ENCODE data around the gene CTNNA3.
"Not testable (repeated sequence)": the region's sequence is repeated elsewhere in the genome, so short reads cannot be mapped to it uniquely, and the experiment has no call there.

The CTNNA3 gene

DNA sequence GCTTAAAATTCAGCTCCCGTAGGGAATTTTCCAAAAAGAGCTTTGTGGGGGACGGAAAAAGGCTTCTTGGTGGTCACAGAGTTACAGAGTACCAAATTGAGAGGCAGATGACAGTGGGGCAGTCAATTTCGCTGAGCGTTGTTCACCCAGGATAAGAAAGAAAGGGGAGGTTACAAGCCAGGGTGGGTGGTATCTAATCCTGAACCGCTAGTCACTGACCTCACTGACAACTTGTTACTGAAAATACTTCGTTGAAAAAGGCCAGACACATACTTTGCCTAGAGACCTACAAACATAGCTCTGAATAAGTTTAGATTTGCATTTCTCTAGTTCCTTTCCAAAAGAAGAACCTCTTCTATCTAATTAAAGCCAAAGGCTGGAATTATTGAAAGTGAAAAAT is at the start of gene CTNNA3:
Gene CTNNA3, minus strand, starts transcription at position 167 of the 400 bp plus-strand sequence.
- DNase-seq (ENCODE audit: low read depth in 2 of 2): no peak

DNA sequence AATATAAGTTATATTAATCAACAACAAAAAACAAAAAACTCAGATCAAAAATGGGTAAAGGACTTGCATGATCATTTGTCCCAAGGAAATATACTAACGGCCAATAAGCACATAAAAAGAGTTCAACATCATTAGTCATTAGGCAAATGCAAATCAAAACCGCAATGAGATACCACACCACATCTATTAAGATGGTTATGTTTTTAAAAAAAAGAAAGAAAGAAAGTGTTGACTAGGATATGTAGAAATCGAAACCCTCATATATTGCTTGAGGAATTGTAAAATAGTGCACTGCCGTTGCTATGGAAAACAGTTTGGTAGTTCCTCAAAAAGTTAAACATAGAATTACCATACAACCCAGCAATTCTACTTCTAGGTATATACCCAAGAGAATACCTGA is 39.4 kb upstream of the CTNNA3 start:
- DNase-seq (ENCODE audit: low read depth in 2 of 2): no peak

DNA sequence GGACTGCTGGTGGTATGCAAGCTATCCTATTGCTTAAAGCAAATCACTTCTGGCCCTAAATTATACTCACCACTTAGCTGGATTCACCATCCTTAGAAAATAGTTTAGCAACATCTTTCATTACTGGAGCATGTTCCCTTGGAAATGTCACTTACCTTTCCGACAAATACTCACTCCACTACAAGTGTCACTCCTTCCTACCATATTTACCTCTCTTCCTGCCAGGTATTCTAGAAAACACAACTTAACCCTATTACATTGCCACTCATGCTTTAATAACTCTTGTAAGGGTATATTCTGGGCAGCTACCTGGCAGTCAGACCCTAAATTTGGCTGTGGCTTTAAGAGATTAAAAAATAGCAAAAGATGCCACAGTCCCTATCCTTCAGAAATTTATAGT is 37.5 kb upstream of the CTNNA3 start:
- no peak for DNase-seq (ENCODE audit: low read depth in 2 of 2)

DNA sequence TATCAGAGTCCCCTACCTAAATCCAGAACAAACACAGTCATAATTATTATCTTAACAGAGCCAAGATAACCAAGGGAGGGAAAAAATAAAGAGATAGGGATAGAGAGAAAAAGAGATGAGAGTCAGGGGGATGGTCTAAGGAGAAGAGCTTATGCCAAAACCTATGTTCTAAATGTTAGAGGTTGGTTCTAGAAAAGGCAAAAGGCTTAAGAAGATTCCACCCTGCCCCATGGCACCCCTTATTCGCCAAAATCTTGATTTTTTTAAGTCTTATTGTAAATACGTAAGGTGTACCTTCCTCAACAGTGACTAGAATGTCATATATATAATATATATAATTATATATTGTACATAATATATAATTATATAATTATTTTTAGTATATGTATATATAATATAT is 29.6 kb upstream of the CTNNA3 start:
- no peak for DNase-seq (ENCODE audit: low read depth in 2 of 2)

DNA sequence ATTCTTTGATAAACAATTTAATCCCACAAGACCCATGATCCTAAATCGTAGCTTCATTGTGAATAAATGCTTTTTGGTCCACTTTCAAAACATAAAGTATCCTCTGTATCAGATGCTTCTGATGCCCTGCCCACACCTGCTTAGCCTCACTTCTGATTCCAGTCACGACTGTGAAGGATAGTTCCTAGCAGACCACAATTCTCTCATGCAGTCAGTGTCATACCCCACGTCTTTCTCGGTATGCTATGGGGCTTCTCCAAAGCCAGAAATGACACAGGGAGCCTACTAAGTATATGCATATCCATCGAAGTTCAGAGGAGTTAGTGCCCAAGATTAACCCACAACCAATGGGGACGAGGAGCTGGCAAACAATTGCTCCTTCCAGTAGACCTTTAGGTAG is 27.6 kb upstream of the CTNNA3 start:
- no peak for DNase-seq (ENCODE audit: low read depth in 2 of 2)

DNA sequence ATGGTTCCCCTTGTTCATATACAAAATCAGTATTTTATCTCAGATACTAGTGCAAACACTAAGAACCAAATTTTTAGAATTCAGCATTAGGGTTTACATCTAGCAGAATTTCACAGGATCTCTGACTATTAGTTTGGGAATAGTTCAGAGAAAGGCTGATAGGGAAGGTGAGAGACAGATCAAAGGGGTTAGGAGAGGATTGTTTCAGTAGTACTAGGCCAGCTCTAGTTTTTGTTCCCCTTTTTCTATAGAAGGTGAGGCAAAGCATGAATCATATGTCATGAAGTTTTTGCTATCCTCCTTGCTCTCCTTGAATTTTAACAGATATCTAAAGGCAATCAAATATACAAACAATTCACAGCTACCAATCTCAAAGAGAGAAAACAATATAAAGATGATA is 26.1 kb upstream of the CTNNA3 start:
- DNase-seq (ENCODE audit: low read depth in 2 of 2): no peak

DNA sequence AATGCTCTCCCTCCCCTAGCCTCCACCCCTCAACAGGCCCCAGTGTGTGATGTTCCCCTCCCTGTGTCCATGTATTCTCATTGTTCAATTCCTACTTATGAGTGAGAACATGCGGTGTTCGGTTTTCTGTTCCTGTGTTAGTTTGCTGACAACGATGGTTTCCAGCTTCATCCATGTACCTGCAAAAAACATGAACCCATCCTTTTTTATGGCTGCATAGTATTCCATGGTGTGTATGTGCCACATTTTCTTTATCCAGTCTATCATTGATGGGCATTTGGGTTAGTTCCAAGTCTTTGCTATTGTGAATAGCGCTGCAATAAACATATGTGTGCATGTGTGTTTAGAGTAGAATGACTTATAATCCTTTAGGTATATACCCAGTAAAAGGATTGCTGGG is 20.5 kb upstream of the CTNNA3 start:
- not testable (repeated sequence) for DNase-seq (ENCODE audit: low read depth in 2 of 2)

DNA sequence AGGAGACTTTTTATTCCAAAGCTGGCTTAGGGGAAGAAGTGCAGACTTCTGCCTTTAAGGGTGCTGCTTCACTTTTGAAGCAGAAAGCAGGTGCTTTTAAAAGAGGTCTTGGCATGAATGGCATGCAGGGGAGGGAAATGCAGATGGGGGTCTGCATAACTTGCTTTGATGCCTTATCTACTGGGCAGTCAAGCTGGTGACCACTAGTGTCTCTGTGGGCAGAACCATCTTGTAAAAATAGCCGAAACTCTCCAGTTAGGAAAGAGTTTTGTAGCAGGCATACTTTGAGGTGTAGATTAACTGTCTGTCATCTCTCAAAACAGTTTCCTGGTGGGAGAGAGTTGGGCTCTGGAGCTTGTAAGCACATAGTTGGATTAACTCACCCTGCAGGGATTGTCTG is 9.9 kb upstream of the CTNNA3 start:
- no peak for DNase-seq (ENCODE audit: low read depth in 2 of 2)

DNA sequence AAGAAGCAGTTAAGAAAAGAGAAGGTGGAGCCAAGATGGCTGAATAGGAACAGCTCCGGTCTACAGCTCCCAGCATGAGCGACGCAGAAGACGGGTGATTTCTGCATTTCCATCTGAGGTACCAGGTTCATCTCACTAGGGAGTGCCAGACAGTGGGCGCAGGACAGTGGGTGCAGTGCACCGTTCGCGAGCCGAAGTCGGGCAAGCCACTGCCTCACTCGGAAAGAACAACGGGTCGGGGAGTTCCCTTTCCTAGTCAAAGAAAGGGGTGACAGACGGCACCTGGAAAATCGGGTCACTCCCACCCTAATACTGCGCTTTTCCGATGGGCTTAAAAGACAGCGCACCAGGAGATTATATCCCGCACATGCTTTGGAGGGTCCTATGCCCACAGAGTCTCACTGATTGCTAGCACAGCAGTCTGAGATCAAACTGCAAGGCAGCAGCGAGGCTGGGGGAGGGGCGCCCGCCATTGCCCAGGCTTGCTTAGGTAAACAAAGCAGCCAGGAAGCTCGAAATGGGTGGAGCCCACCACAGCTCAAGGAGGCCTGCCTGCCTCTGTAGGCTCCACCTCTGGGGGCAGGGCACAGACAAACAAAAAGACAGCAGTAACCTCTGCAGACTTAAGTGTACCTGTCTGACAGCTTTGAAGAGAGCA is 3.7 kb upstream of the CTNNA3 start:
- DNase-seq (ENCODE audit: low read depth in 2 of 2): not testable (repeated sequence)

DNA sequence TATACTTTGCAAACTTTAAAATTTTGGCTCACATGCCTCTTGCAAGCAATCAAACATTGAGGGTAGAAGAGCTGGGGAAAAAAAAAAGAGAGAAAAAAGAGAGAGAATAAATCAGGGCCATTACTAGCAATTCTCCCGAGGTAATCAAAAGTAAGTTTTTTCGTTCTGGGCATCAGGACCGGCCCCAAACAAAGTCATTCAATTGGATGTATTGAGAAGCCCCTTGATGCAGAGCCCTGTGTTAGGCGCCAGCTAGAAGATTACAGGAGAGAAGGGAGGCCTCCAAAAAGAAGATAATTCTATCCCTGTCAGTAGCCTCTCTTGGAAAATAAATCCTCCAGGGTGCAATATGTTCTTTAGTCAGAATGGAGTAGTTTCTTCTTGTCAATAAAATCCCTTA is 2.2 kb upstream of the CTNNA3 start:
- no peak for DNase-seq (ENCODE audit: low read depth in 2 of 2)

DNA sequence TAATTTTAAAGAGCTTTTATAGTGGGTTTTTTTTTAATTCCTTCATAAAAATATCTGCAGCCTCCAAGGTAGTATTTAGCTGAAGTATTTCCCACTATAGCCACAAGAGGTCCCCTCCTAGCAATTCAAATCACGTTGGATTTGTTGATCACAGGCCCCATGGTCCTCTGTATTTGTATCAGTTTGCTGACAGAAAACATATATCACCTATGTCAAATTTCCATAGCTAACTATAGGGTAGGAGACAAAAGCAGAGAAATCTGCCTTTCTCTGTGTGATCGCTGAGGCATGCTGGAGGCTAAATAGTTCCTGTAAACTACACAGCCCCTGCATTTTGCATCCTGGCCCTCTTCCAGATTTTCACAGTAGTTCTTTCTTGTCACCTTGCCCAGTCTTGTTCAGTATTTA is 1.7 kb upstream of the CTNNA3 start:
- no peak for DNase-seq (ENCODE audit: low read depth in 2 of 2)

DNA sequence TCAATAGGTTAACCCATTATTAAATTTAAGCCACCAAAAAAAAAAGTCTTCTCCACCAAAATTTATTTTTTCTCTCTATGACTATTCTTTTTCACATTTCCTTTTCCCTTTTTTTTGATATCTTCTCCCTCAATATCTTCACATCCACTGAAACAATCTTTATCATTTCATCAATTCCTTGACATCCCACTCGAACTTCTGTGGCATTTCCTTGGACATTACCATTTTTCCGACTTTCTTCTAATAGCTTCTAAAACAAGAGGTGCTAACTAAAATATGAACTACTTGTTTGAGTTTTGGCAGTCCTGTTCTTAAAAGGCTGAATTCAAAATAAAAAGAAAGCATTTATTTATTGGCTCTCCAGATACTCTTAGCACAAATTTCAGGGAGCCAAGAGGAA is 684 bp upstream of the CTNNA3 start:
- DNase-seq (ENCODE audit: low read depth in 2 of 2): no peak

DNA sequence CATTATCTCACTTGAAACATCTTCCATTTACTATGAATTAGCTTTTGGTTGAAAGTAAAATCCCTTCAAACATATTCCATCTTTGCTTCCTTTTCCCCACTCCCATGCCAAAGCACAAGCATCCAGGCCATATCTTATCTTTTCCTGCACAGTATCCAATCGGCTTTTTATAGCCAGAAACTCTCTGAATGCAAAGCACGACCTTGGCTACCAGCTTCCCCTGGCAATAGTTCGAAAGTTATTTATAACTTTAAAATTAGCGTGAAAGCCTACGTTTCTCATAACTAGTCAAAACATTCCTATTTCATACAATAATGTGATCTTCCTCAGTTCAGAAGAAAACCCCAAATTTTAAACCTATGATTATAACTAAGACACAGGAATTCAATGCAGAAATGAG is 440 bp downstream of the CTNNA3 start:
- DNase-seq (ENCODE audit: low read depth in 2 of 2): no peak

DNA sequence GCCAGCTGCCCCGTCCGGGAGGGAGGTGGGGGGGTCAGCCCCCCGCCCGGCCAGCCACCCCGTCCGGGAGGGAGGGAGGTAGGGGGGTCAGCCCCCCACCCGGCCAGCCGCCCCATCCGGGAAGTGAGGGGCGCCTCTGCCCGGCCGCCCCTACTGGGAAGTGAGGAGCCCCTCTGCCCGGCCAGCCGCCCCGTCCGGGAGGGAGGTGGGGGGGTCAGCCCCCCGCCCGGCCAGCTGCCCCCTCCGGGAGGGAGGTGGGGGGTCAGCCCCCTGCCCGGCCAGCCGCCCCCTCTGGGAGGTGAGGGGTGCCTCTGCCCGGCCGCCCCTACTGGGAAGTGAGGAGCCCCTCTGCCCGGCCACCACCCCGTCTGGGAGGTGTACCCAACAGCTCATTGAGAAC is 4.1 kb downstream of the CTNNA3 start:
- DNase-seq (ENCODE audit: low read depth in 2 of 2): not testable (repeated sequence)

DNA sequence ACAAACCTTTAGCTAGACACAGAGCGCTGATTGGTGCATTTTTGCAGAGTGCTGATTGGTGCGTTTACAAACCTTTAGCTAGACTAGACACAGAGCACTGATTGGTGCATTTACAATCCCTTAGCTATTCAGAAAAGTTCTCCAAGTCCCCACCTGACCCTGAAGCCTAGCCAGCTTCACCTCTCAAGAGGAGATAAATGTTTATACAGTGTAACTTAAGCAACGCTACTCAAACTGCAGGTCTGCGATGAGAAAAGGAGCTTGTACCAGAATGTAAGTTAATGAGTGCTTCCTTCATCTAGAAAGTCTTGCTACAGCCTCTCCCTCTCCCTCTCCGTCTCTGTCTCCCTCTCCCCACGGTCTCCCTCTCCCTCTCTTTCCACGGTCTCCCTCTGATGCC is 5.5 kb downstream of the CTNNA3 start:
- DNase-seq (ENCODE audit: low read depth in 2 of 2): not testable (repeated sequence)

DNA sequence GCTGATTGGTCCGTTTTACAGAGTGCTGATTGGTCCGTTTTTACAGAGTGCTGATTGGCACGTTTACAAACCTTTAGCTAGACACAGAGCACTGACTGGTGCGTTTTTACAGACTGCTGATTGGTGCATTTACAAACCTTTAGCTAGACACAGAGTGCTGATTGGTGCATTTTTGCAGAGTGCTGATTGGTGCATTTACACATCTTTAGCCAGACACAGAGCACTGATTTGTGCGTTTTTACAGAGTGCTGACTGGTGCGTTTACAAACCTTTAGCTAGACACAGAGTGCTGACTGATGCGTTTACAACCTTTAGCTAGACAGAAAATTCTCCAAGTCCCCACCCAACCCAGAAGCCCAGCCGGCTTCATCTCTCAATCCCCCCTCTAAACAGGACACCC is 11.9 kb downstream of the CTNNA3 start:
- not testable (repeated sequence) for DNase-seq (ENCODE audit: low read depth in 2 of 2)

DNA sequence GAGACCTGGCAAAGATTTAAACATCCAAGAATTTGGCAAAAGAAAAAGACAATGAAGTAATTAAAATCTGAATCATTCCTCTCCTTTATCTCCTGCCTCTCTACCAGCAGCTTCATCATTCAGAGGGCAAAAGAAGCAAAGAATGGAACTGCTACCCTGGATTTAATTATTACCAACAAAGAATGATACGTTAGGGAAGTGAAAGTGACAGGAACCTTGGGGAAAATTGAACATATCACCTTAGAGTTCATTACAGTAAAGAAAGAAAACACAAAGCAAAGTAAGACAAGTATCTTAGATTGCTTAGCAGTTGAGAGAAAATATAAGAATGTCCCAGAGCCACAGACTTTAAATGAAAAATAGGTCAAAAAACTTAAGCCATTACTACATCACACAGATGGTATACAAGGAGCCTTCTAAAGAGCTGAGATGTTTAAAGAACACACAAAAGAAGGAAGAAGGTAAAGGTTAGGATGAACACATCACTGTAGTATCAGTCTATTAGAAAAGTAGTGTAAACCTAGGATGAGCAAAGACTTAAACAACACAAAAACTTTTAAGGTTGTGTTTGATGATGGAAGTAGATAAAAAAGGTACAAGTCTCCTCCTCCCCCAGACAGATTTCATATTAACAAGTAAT is 17.5 kb downstream of the CTNNA3 start:
- no peak for DNase-seq (ENCODE audit: low read depth in 2 of 2)

DNA sequence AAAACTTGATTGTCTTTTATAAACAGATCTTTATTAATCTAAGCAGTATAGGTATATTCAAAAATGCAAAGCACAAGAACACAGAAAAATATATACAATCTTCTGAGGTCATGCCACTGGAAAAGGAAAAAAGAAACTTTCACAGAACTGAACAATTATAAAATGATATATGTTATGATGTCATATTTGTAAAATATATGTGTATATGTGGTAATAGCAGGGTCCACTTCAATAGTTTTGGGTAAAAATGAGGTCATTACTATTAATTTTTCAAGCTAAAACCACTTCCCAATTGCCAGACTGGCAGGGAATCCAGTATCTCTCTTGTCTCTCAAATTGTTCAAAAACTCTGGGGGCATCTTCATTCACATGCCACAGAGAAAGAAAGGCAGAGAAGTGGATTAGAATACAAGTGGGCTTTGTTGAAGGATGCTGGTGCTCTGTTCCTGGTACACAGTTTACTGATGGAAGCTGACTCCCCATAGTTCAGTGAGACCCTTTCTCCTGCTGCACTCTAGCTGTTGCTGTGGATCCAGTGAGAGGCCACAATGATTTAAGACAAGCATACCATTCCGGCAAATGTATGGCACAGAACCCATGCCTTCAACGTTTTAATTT is 19.7 kb downstream of the CTNNA3 start:
- DNase-seq (ENCODE audit: low read depth in 2 of 2): no peak

DNA sequence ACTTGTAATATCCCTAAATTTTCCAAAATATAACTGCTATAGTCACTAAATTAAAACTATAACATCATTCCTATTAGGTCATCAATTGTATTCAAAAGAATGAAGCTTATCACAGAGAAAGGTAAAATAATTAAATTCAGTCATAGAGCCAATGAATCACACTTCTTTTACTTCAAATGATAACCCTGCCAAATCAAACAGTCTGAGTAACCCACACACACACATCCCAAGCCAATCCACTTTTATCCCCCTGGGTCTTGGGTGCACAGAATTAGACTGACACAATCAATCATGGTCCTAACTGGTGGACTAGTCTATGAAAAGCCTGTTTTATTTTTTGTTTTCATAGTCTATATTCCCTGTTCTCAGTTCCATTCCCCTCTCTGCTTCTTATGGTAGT is 25.6 kb downstream of the CTNNA3 start:
- DNase-seq (ENCODE audit: low read depth in 2 of 2): no peak

DNA sequence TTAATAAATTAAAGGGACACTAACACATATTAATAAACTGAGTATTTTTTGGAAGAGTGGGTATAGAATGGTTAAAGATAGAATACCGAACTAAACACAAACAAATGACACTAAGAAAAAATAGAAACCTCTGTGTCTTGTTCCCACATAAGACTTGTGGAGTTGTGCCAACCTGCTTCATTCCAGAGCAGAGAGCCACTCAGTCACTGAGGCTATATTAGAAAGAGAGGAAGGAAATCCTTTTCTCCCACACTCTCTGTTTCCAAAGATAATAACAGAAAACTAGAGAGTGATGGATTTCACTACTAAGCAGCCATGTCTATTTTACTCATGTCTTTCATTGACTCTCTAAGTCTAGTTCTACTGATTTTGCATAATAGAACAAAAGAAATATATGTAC is 26.0 kb downstream of the CTNNA3 start:
- DNase-seq (ENCODE audit: low read depth in 2 of 2): no peak

DNA sequence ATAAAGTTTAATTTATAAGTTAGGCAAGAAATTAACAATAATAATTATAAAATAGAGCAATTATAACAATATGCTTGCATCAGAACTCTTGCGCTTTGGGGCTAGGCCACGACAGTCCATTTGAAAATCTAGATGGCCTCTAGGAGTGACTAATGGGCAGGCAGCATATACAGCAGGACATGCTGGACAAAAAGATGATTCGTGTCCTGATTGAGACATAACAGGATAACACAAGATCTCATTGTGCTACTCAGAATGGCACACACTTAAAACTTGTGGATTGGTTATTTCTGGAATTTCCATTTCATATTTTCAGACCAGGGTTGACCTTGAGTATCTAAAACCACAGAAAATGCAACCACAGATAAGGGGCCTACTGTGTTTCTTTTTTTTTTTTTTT is 27.5 kb downstream of the CTNNA3 start:
- DNase-seq (ENCODE audit: low read depth in 2 of 2): no peak

DNA sequence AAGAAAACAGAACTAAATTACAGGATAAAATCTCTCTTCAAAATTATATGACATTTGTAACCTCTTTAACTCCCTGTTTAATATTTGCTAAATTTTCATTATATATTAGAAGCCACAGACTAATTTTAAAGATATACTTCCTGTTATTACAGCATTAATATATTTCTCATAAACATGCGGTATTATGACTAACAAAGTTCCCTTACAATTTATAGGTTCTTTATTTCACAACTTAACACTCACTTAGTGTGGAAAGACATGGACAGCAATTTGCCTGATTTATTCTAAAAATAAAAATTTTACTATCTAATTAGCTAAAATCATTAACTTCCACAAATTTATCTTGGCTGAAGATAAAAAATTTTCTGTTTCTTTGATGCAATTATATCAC is 29.0 kb downstream of the CTNNA3 start:
- no peak for DNase-seq (ENCODE audit: low read depth in 2 of 2)

DNA sequence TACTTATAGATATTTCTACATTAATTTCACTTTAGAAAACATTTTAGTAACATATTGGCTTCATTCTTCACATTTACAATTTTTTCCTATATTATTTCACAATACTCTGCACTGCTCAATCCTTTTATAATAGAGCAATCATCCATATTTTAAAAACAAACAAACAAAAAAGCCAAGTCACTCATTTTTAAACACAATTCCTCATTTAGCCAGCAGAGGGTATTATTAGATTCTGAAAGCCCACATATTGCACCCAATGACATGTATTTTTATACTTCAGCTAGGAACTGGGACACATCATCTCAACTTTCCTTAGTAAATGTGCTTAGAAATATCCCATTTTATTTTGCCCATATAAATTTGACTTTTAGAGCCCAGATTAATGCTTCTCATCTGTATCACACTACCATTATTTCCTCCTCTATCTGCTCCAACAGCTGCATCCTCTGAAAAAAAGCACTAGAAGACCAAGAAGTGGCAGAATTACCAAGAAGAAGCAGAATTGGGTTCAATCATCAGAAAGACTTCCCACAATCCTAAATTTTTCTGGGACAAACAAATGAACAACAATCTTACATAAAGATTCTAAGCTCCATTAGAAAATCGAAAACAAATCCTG is 29.5 kb downstream of the CTNNA3 start:
- DNase-seq (ENCODE audit: low read depth in 2 of 2): no peak
